GM19351 (cell line): ENCODE measurements around the gene IGFBPL1.
"Not testable (repeated sequence)": the region's sequence is repeated elsewhere in the genome, so short reads cannot be mapped to it uniquely, and the experiment has no call there.

Experiments used
- ATAC-seq: cut with Tn5 transposase; IDR thresholded peaks from one replicate; pipeline ENCODE4 v1.9.1; 2021; ENCODE audit warnings: mild to moderate bottlenecking, moderate library complexity; ENCODE audit not compliant: unreplicated experiment

Gene IGFBPL1

GRCh38 chr9:38423973-38424843 is at the start of gene IGFBPL1:
TSS of gene IGFBPL1 (minus strand) at chr9:38424454. CDS start at chr9:38424424, 30 bp downstream.
- peak; percentile 48 for ATAC-seq

GRCh38 chr9:38472583-38473249 is 48.5 kb upstream of the IGFBPL1 start:
- not testable (repeated sequence) for ATAC-seq

DNA sequence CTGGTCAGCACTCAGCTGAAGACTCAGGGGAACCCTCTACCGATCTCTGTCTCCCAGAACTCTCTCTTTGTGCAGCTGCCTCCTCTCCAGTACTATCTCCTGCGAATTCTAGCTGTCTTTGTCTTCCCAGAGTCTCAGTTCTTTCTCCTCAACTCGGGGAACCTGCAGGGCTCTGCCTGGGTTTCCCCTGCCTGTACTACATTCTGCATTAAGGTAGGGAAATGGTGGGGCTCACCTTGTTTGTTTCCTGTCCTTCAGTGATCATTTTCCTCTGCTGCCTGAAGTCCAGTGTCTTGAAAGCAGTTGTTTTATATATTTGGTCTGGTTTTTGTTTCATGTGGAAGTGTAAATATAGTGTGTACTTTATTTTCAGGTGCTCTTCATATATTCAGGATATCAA is 43.1 kb upstream of the IGFBPL1 start:
- ATAC-seq, result no peak

GRCh38 chr9:38453835-38454234 is 29.6 kb upstream of the IGFBPL1 start:
- no peak for ATAC-seq

DNA sequence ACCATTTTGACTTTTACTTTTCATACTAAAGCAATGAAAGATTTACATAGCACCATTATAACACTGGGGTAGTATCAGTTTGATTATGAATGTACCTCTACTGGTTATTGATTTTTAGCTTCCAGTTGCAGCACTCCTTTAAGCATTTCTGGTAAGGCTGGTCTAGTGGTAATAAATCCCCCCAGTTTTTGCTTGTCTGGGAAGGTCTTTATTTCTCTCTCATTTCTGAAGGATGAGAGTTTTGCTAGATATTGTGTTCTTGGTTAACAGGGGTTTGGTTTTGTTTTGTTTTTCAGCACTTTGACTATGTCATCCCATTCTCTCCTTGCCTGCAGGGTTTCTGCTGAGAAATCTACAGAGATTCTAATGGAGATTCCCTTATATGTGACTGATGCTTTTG is 26.9 kb upstream of the IGFBPL1 start:
- ATAC-seq, result no peak

GRCh38 chr9:38447703-38448102 is 23.4 kb upstream of the IGFBPL1 start:
- ATAC-seq, result no peak

DNA sequence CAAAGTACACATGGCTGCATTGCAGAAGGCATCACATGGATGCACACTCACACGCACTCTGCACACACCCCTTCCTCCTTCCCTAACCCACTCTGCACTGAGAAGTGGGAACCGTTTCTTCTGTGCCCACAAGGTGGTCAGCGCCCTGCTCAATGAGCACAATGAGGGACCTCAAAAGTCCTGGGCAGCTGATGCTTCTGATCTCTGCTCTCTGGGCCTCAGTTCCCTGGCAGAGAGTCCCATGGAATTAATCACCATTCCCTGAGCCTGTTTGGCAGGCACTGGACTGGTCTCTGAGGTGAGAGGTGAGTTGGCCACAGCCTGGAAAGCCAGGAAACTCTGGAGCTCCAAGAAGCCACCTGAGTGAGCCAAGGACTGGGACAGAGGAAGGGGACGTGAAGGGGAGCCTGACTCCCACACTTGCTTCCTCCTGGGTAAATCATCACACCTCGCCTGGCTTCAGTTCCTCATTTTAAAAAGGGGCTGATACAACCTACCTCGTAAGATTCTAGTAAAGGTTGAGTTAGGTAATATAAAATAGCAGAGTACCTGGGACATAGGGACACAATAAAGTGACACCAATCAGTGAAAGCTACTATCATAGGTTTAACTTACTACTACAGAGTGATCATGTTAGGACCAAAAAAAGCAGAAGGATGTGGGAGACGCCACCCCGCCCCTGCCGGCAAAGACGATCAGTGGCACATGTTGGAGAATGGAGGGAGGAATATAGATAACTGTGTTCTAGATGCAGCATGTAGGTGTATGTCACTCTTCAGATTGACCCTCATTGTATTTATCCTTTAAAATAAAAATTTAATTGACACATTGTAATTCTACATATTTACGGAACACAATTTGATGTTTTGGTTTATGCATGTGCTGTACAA is 21.1 kb upstream of the IGFBPL1 start:
- peak; percentile 92 for ATAC-seq

DNA sequence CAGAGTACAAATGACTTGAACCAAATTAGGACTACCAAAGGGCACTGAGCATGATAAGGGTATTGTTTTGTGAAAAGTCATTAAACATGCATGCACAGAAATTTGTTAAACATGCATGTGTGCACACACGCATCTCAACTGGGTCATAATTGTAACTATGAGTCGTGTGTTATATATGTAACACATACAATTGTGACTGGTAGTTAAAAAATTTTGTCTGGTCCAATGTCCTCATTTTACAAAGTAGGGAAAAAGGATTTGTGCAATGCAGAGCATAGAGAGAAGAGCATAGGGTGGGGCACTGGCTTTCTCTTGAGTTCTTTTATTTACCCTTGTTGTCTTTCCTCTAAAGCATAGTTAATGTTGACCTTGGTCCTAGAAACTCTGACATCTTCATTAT is 19.3 kb upstream of the IGFBPL1 start:
- ATAC-seq, result no peak

DNA sequence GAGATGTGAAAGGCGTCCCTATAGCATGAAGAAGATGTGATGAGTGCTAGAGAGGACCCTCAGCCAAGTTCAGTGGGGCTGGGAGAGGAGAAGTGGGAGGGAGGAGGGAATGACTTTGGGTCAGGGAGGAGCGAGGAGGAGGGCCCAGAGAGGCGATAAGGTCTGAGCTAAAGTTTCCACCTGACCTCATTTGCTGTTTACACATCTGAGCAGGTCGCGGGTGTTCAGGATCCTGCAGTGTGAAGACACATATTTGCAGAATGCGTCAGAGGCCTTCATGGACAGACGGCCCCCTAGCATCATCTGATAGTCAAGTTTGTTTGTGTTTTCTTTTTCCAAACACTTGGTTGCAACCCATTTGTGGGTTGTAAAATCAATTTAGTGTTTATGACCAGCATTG is 18.9 kb upstream of the IGFBPL1 start:
- no peak for ATAC-seq

GRCh38 chr9:38442473-38443096 is 18.3 kb upstream of the IGFBPL1 start:
- no peak for ATAC-seq

DNA sequence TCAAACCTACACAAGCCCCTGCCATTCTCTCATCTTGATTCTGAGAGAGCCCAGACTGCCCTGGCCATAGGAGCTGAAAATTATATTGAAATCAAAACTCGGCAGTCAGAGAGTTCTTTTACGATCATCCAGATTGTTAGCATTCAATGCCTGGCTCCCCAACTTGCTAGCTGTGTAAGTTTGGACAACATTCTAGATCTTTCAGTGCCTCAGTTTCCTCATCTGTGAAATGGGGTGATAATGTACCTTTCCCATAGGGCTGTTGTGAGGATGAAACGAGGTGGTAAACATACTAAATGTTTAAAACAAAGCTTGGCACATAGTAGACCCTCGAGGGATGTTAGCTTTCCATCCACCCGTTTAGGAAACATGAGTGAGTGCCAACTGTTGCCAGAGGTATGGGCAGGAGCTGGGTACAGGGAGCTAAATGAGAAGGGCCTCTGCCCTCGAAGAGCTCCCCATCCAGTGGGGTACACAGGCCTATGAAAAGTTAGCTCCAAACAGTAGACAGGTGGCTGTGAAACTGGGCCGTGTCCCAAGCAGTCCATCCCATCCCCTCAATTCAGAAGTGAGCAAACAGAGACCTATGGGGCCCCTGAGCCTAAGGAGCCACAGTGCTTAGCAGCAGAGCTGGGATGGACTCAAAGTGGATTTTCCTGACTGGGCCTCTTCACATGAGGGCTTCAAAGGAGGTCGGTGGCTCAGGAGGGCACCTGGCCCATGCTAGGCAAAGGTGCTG is 17.3 kb upstream of the IGFBPL1 start:
- no peak for ATAC-seq

GRCh38 chr9:38440516-38440915 is 16.3 kb upstream of the IGFBPL1 start:
- ATAC-seq, result no peak

DNA sequence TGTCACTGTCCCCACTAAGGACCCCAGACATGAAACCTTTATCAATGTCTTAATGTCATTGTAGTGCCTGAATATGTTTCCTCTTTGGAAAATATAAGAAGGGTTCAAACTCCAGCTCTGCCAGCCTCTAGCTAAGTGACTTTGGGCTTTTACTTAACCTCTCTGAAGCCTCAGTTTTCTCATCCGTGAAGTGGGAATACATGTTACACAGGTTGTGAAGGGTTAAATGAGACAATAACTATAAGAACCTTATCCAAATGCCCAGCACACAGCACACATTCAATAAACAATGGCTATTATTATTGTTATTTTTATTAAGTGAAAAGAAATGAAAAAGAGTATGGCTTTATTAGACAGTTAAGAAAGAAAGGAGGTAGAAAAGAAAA is 15.7 kb upstream of the IGFBPL1 start:
- no peak for ATAC-seq

DNA sequence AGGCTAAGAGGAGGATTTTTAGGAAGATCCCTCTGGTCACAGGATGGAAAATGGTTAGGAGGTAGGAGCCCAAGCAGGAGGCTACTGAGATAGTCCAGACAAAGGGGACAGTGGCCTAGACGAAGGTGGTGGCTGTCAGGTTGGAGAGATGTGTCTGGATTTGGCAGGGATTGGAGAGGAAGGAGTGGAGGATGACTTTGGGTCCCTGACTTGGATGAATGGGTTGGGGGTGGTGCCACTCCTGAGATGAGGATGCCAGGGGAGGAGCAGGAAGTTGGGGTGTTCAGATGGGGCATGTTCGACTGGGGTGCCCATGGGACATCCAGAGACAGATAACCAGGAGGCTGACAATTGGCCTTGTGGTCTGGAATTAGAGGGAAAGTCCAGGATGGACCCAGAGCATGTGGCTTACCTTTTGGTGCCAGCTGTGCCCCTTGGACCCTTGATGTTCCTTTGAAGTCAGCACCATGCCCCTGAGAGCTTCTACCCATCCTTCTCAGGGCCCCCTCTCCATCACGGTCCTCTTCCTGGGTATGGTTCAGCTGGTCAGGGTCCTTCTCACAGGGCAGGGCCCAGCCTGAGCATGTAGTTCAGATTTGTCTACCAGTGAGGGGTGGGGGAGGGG is 15.1 kb upstream of the IGFBPL1 start:
- ATAC-seq, result no peak

DNA sequence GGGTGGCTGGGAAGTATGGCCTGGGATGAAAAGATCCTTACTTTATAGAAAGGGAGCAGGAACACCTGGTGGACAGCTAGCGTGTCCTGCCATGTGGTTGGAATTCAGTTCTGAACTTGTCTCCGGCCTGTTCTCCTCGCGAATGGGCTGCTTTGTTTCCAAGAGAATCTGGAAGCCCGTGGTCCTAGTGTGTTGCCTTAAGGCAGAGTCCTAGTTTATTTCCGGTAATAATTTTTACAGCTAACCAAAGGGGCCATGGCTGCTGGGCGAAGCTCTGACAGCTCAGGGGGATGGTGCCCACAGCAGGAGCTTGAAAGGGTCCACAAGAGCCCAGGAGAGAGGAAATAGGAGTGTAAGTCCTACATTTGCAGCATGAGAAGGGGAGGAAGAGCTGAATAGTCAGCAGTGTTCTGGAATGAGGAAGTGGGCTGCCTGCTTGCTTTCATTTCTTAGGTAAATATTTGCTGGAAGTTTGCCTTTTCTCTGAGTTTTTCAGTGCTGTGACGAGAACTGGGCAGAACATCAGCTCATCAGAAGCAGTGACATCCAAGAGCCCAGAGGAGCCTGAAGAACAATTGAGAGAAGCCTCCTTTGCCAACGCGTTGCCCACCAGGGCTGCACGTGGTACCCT is 13.1 kb upstream of the IGFBPL1 start:
- ATAC-seq, result no peak

GRCh38 chr9:38436708-38437107 is 12.5 kb upstream of the IGFBPL1 start:
- ATAC-seq, result no peak

DNA sequence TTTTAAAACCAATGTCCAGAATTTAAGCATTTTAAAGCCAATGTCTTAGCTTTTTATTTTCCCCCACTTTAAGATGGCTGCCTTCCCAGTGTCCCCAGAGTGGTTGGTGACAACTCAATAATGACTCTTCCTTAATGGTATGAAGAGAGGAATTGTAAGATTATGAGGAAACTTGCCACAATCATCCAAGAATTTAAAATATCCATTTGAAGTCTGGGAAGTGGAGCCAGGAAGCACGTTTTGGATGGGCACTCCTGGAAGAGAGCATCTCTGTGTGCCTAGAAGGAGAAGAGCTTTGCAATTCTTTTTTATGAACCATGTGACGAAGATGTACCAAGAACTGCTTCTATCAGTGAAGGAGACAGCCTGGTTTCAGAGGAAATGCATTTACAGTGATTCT is 11.3 kb upstream of the IGFBPL1 start:
- ATAC-seq, result no peak

DNA sequence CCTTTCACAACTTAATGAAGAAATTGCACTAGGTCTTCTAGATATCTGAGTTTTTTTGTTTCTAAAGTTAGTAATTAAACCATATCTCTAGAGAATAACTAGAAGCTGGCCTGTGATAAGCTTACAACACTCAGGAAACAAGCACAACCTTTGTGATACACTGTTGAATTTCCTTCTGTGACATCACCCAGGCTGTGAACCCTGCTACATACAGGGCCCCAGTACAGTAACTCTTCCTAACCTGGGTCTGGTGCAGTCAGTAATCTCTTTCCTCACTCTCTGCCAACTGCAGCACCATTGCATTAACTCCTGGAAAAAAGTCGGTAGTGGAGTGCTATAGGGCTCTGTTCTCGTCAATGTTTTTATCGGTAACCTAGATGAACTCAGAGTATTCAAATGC is 10.6 kb upstream of the IGFBPL1 start:
- ATAC-seq, result no peak

GRCh38 chr9:38434365-38434764 is 10.1 kb upstream of the IGFBPL1 start:
- no peak for ATAC-seq
